Fibroblast of villous mesenchyme (primary cell): ENCODE results near the gene MIPEP. TPM values are rescaled to one million over a fixed set of nuclear protein-coding genes. Genes with fewer than 3 reads are reported as not detected.
A peak's percentile ranks its signal among the peaks of the same experiment; 100 is the strongest.
"Not testable (repeated sequence)": the region's sequence is repeated elsewhere in the genome, so short reads cannot be mapped to it uniquely, and the experiment has no call there.

Experiments
- DNase-seq: peaks from one replicate; pipeline ENCODE4 v3.0.0-alpha.2; 2010; ENCODE audit warnings: low read depth
- H3K4me3 ChIP-seq: 2 replicates; pipeline ENCODE4 v1.5.1; 2011; ENCODE audit warnings: low read depth, mild to moderate bottlenecking, low read length
- CTCF ChIP-seq: IDR thresholded peaks from 2 replicates; pipeline ENCODE4 v1.5.1; 2012; ENCODE audit warnings: low read depth, mild to moderate bottlenecking, low read length; ENCODE audit not compliant: insufficient read depth
- total RNA-seq: library from RNA; depleted of rRNA; stranded (reverse); fragments of >200 nt; gene quantifications from 2 replicates; pipeline ENCODE4 v1.2.3, GENCODE V29; 2012

The MIPEP gene
- total RNA-seq, 1 donor: 38.9 TPM

- no peak overlapping the region for H3K4me3 ChIP-seq
- no peak for TF ChIP-seq CTCF
- no peak for DNase-seq
Measured at GRCh38 chr13:23763318-23763717, 125.9 kb downstream of the MIPEP start.

- DNase-seq, H3K4me3 ChIP-seq: not testable (repeated sequence)
Measured at GRCh38 chr13:23761760-23762159, 127.4 kb downstream of the MIPEP start.

GRCh38 chr13:23760000-23760399, 129.2 kb downstream of the MIPEP start:
- DNase-seq: no peak
- H3K4me3 ChIP-seq: no peak overlapping the region
- TF ChIP-seq CTCF: no peak

- DNase-seq: peak; percentile 79
- no peak overlapping the region for H3K4me3 ChIP-seq
- TF ChIP-seq CTCF: no peak
Measured at GRCh38 chr13:23758798-23759527, 130.2 kb downstream of the MIPEP start.

- TF ChIP-seq CTCF: no peak
- no peak for DNase-seq
- H3K4me3 ChIP-seq: no peak overlapping the region
Measured at GRCh38 chr13:23754997-23755396, 134.2 kb downstream of the MIPEP start.

- TF ChIP-seq CTCF: no peak
- no peak overlapping the region for H3K4me3 ChIP-seq
- peak; percentile 47 for DNase-seq
Measured at GRCh38 chr13:23754506-23754905, 134.7 kb downstream of the MIPEP start.

GRCh38 chr13:23753458-23753857, 135.7 kb downstream of the MIPEP start:
- TF ChIP-seq CTCF: no peak
- DNase-seq: peak; percentile 59
- H3K4me3 ChIP-seq: no peak overlapping the region
